ENCODE results near the gene ADAT2.

The ADAT2 gene

GRCh38 chr6:143441680-143442545 lies 8.6 kb downstream of the ADAT2 start:
- no peak for DNase-seq (ENCODE audit: low spot score)

- no peak for DNase-seq (ENCODE audit: low spot score)
Measured at GRCh38 chr6:143441010-143441409, 9.5 kb downstream of the ADAT2 start.

GRCh38 chr6:143432588-143432987 lies 17.9 kb downstream of the ADAT2 start:
- no peak for DNase-seq (ENCODE audit: low spot score)

GRCh38 chr6:143431226-143431625 lies 19.3 kb downstream of the ADAT2 start:
- no peak for DNase-seq (ENCODE audit: low spot score)

GRCh38 chr6:143429970-143430369 lies 20.5 kb downstream of the ADAT2 start:
- no peak for DNase-seq (ENCODE audit: low spot score)

- peak; percentile 61 for DNase-seq (ENCODE audit: low spot score)
Measured at GRCh38 chr6:143427109-143427817, 23.2 kb downstream of the ADAT2 start.

GRCh38 chr6:143426026-143426425 lies 24.5 kb downstream of the ADAT2 start:
- no peak for DNase-seq (ENCODE audit: low spot score)

- no peak for DNase-seq (ENCODE audit: low spot score)
Measured at GRCh38 chr6:143419526-143419925, 31.0 kb downstream of the ADAT2 start.

GRCh38 chr6:143414769-143415168 lies 35.7 kb downstream of the ADAT2 start:
- no peak for DNase-seq (ENCODE audit: low spot score)

GRCh38 chr6:143410859-143411270 lies 39.6 kb downstream of the ADAT2 start:
- no peak for DNase-seq (ENCODE audit: low spot score)

- DNase-seq (ENCODE audit: low spot score), result no peak
Measured at GRCh38 chr6:143408787-143409162, 41.7 kb downstream of the ADAT2 start.

- DNase-seq (ENCODE audit: low spot score), result no peak
Measured at GRCh38 chr6:143408151-143408786, 42.2 kb downstream of the ADAT2 start.

- DNase-seq (ENCODE audit: low spot score), result no peak
Measured at GRCh38 chr6:143406673-143407072, 43.8 kb downstream of the ADAT2 start.

GRCh38 chr6:143405373-143406154 lies 44.9 kb downstream of the ADAT2 start:
- DNase-seq (ENCODE audit: low spot score), result no peak

GRCh38 chr6:143402721-143403336 lies 47.7 kb downstream of the ADAT2 start:
- DNase-seq (ENCODE audit: low spot score), result no peak

GRCh38 chr6:143401636-143402370 lies 48.7 kb downstream of the ADAT2 start:
- DNase-seq (ENCODE audit: low spot score), result no peak

- DNase-seq (ENCODE audit: low spot score), result no peak
Measured at GRCh38 chr6:143401068-143401446, 49.4 kb downstream of the ADAT2 start.

GRCh38 chr6:143400258-143401067 lies 50.0 kb downstream of the ADAT2 start:
- peak; percentile 53 for DNase-seq (ENCODE audit: low spot score)

GRCh38 chr6:143399775-143400174 lies 50.7 kb downstream of the ADAT2 start:
- no peak for DNase-seq (ENCODE audit: low spot score)

- DNase-seq (ENCODE audit: low spot score), result no peak
Measured at GRCh38 chr6:143399176-143399575, 51.3 kb downstream of the ADAT2 start.
